HL-60 (cell line): ENCODE results near the gene ACACA.

Source experiments
- TF ChIP-seq, protein P1 (sequence below): IDR thresholded peaks from one replicate; pipeline ENCODE4 v1.5.1; 2011; ENCODE audit warnings: low read length, control low read depth, inconsistent platforms; ENCODE audit not compliant: insufficient read depth
- TF ChIP-seq, protein P2 (sequence below): IDR thresholded peaks from 2 replicates; pipeline ENCODE4 v1.6.1; 2012; ENCODE audit warnings: low read depth; ENCODE audit not compliant: insufficient replicate concordance

DNA sequence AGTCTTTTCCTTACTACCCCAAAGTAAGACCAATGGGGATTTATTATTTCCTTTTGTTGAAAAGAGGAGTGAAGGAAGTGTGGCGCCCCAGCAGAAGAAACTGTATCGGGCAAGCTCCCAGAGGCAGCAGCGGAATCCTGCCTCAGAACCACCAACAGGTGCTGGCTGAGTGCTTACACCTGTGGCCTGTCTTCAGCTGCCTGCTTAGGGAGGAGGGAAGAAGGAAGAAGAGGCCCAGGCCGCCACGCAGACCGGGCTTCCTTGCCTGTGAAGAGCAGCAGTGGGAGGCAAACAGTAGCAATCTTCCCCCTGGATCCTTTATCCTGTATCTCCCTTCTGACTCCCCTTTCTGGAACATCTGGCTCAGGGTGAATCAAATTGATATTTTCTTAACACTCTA is 323.2 kb downstream of the ACACA start:
- TF ChIP-seq, protein P1, sequence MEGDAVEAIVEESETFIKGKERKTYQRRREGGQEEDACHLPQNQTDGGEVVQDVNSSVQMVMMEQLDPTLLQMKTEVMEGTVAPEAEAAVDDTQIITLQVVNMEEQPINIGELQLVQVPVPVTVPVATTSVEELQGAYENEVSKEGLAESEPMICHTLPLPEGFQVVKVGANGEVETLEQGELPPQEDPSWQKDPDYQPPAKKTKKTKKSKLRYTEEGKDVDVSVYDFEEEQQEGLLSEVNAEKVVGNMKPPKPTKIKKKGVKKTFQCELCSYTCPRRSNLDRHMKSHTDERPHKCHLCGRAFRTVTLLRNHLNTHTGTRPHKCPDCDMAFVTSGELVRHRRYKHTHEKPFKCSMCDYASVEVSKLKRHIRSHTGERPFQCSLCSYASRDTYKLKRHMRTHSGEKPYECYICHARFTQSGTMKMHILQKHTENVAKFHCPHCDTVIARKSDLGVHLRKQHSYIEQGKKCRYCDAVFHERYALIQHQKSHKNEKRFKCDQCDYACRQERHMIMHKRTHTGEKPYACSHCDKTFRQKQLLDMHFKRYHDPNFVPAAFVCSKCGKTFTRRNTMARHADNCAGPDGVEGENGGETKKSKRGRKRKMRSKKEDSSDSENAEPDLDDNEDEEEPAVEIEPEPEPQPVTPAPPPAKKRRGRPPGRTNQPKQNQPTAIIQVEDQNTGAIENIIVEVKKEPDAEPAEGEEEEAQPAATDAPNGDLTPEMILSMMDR: no peak
- TF ChIP-seq, protein P2, sequence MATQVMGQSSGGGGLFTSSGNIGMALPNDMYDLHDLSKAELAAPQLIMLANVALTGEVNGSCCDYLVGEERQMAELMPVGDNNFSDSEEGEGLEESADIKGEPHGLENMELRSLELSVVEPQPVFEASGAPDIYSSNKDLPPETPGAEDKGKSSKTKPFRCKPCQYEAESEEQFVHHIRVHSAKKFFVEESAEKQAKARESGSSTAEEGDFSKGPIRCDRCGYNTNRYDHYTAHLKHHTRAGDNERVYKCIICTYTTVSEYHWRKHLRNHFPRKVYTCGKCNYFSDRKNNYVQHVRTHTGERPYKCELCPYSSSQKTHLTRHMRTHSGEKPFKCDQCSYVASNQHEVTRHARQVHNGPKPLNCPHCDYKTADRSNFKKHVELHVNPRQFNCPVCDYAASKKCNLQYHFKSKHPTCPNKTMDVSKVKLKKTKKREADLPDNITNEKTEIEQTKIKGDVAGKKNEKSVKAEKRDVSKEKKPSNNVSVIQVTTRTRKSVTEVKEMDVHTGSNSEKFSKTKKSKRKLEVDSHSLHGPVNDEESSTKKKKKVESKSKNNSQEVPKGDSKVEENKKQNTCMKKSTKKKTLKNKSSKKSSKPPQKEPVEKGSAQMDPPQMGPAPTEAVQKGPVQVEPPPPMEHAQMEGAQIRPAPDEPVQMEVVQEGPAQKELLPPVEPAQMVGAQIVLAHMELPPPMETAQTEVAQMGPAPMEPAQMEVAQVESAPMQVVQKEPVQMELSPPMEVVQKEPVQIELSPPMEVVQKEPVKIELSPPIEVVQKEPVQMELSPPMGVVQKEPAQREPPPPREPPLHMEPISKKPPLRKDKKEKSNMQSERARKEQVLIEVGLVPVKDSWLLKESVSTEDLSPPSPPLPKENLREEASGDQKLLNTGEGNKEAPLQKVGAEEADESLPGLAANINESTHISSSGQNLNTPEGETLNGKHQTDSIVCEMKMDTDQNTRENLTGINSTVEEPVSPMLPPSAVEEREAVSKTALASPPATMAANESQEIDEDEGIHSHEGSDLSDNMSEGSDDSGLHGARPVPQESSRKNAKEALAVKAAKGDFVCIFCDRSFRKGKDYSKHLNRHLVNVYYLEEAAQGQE: no peak
